ENCODE results near the gene TFAP2A. TPM values are rescaled to one million over a fixed set of nuclear protein-coding genes. Genes with fewer than 3 reads are reported as not detected.

TFAP2A gene
- polyA plus RNA-seq, 1 donor (not counting 4 experiments of a cell fraction or from before 2014, with no cell fraction given) = 30.2 TPM

- Histone ChIP-seq H3K79me2 (ENCODE audit: control insufficient read depth, insufficient read depth, low read length) (no peaks in the 10 kb centered on the region), H3K36me3 (ENCODE audit: control insufficient read depth in 2 of 2, extremely low read depth in 1 of 2, insufficient read depth in 2 of 2, low read length in 2 of 2) (no peaks in the 10 kb centered on the region), H3K9ac (ENCODE audit: control insufficient read depth, extremely low read depth, insufficient read depth, low read length) (no peak overlapping the region), H3K9me3 (ENCODE audit: control insufficient read depth, low read depth, low read length) (no peaks in the 10 kb centered on the region), H2AFZ (ENCODE audit: control insufficient read depth, low read length) (no peak overlapping the region), H3K4me3 (ENCODE audit: control insufficient read depth in 2 of 3, extremely low read depth in 1 of 3, insufficient read depth in 2 of 3, low read depth in 1 of 3, low read length in 3 of 3) (no peak overlapping the region), H3K4me2 (ENCODE audit: control insufficient read depth, extremely low read depth, insufficient read depth, low read depth, low read length) (no peak overlapping the region), H3K4me1 (ENCODE audit: control insufficient read depth, extremely low read depth, insufficient read depth, low read length) (peaks cover 13% of the 10 kb centered on the region), H4K20me1 (ENCODE audit: control insufficient read depth, extremely low read depth, insufficient read depth, low read length) (no peaks in the 10 kb centered on the region), H3K27ac (ENCODE audit: control insufficient read depth, insufficient read depth, low read length) (no peak overlapping the region), H3K9me1 (ENCODE audit: control insufficient read depth, extremely low read depth, insufficient read depth, low read length) (no peaks in the 10 kb centered on the region), H3K27me3 (ENCODE audit: control insufficient read depth, extremely low read depth, insufficient read depth, low read length) (no peaks in the 10 kb centered on the region)
- dilution Hi-C loops (cut with MboI; ENCODE audit: extremely low pct_ligation_motif_present, low sequenced_read_pairs) = no loop called here
- TF ChIP-seq CTCF (optimal IDR thresholded peaks at IDR 0.05 in 1 of 3, IDR thresholded peaks at IDR 0.05 in 1 of 3, conservative IDR thresholded peaks at IDR 0.05 in 1 of 3; ENCODE audit: extremely low read depth in 1 of 3, insufficient read depth in 2 of 3, low read length in 3 of 3) (no peak), EZH2 (IDR thresholded peaks at IDR 0.05; ENCODE audit: low read length) (no peak)
- FAIRE-seq = no peak
- DNase-seq (ENCODE audit: low read depth, low spot score) = no peak
Observed at GRCh38 chr6:10460096-10460495, 45.2 kb upstream of the TFAP2A start.

GRCh38 chr6:10458287-10458686, 43.4 kb upstream of the TFAP2A start:
- H3K4me3 ChIP-seq (ENCODE audit: control insufficient read depth in 2 of 3, extremely low read depth in 1 of 3, insufficient read depth in 2 of 3, low read depth in 1 of 3, low read length in 3 of 3) = no peak overlapping the region
- H3K27me3 ChIP-seq (ENCODE audit: control insufficient read depth, extremely low read depth, insufficient read depth, low read length) = no peaks in the 10 kb centered on the region
- H2AFZ ChIP-seq (ENCODE audit: control insufficient read depth, low read length) = no peak overlapping the region
- no peak for DNase-seq (ENCODE audit: low read depth, low spot score)
- H3K9me1 ChIP-seq (ENCODE audit: control insufficient read depth, extremely low read depth, insufficient read depth, low read length) = no peaks in the 10 kb centered on the region
- TF ChIP-seq CTCF (optimal IDR thresholded peaks at IDR 0.05 in 1 of 3, IDR thresholded peaks at IDR 0.05 in 1 of 3, conservative IDR thresholded peaks at IDR 0.05 in 1 of 3; ENCODE audit: extremely low read depth in 1 of 3, insufficient read depth in 2 of 3, low read length in 3 of 3) = no peak
- TF ChIP-seq EZH2 (IDR thresholded peaks at IDR 0.05; ENCODE audit: low read length) = no peak
- no peaks in the 10 kb centered on the region for H3K9me3 ChIP-seq (ENCODE audit: control insufficient read depth, low read depth, low read length)
- no peak overlapping the region for H3K9ac ChIP-seq (ENCODE audit: control insufficient read depth, extremely low read depth, insufficient read depth, low read length)
- H3K36me3 ChIP-seq (ENCODE audit: control insufficient read depth in 2 of 2, extremely low read depth in 1 of 2, insufficient read depth in 2 of 2, low read length in 2 of 2) = no peaks in the 10 kb centered on the region
- peaks cover 2% of the 10 kb centered on the region for H3K4me1 ChIP-seq (ENCODE audit: control insufficient read depth, extremely low read depth, insufficient read depth, low read length)
- H4K20me1 ChIP-seq (ENCODE audit: control insufficient read depth, extremely low read depth, insufficient read depth, low read length) = no peaks in the 10 kb centered on the region
- FAIRE-seq = no peak
- no peak overlapping the region for H3K4me2 ChIP-seq (ENCODE audit: control insufficient read depth, extremely low read depth, insufficient read depth, low read depth, low read length)
- no peak overlapping the region for H3K27ac ChIP-seq (ENCODE audit: control insufficient read depth, insufficient read depth, low read length)
- H3K79me2 ChIP-seq (ENCODE audit: control insufficient read depth, insufficient read depth, low read length) = no peaks in the 10 kb centered on the region
- dilution Hi-C loops (cut with MboI; ENCODE audit: extremely low pct_ligation_motif_present, low sequenced_read_pairs) = no loop called here
